Body of pancreas (tissue), 4 donors: ENCODE data around the gene MARCOL.

Source experiments
- CTCF ChIP-seq, 7 experiments: fragments of 450-650 bp in 4 of 7; fragments of 200-600 bp in 3 of 7; sonication (generic) in 3 of 7; IDR thresholded peaks; one replicate each; pipeline ENCODE4 v1.5.1; 2016 to 2019; ENCODE audit warnings: antibody characterized with exemption in 7 of 7
- POLR2A ChIP-seq, 3 donors: fragments of 450-650 bp; IDR thresholded peaks; one replicate each; pipeline ENCODE4 v1.6.1; 2016; ENCODE audit warnings: antibody characterized with exemption in 3 of 3, mild to moderate bottlenecking in 2 of 3

GRCh38 chr5:148209151-148209770, 29.1 kb upstream of the MARCOL start:
- TF ChIP-seq CTCF (IDR thresholded peaks at IDR 0.05) (no peak), POLR2A (IDR thresholded peaks at IDR 0.05) (no peak)
